PC-9 (cell line): ENCODE measurements around the gene QARS1. TPM values are rescaled to one million over a fixed set of nuclear protein-coding genes. Genes with fewer than 3 reads are reported as not detected.

ENCODE experiments used
- BruUV-seq: library from RNA; stranded (reverse); fragments of 400-500 nt; replicated peaks from 2 replicates; lab custom pipeline; 2021; lab: Mats Ljungman, UMichigan
- CTCF ChIA-PET: fragments of 300-600 bp; sonication (Branson Sonifier 250); formaldehyde crosslinking; loops from one replicate; lab custom pipeline; 2022; ENCODE audit warnings: antibody characterized with exemption; lab: Charles Lee
- POLR2A ChIA-PET: fragments of 300-600 bp; sonication (Branson Sonifier 250); formaldehyde crosslinking; loops from one replicate; lab custom pipeline; 2022; ENCODE audit warnings: antibody characterized with exemption; ENCODE audit not compliant: unreplicated experiment; lab: Charles Lee
- DNase-seq, 2 experiments: peaks; one replicate each; pipeline versions ENCODE4 v3.0.0 to v3.0.0-alpha.2; 2015 to 2022; ENCODE audit warnings: mixed read lengths in 1 of 2
- H2AFZ ChIP-seq: fragments of 200-600 bp; sonication (generic); 2 replicates; pipeline ENCODE4 v1.8.1; 2017; ENCODE audit warnings: antibody characterized with exemption
- H3F3A ChIP-seq: fragments of 200-600 bp; sonication (generic); 2 replicates; pipeline ENCODE4 v1.8.1; 2017; ENCODE audit warnings: antibody characterized with exemption, mild to moderate bottlenecking, low read depth; ENCODE audit not compliant: insufficient read depth
- H3K27ac ChIP-seq: fragments of 200-600 bp; sonication (generic); 2 replicates; pipeline ENCODE4 v1.6.1; 2016; ENCODE audit warnings: mixed run types
- H3K27me3 ChIP-seq: fragments of 200-600 bp; sonication (generic); 2 replicates; pipeline ENCODE4 v1.6.1; 2016; ENCODE audit warnings: low read depth, mixed run types; ENCODE audit not compliant: insufficient read depth
- H3K36me3 ChIP-seq: fragments of 200-600 bp; sonication (generic); 2 replicates; pipeline ENCODE4 v1.6.1; 2016; ENCODE audit warnings: low read depth, mixed run types
- H3K4me1 ChIP-seq: fragments of 200-600 bp; sonication (generic); replicated peaks from 2 replicates; pipeline ENCODE4 v1.6.1; 2016; ENCODE audit warnings: mixed run types; ENCODE audit not compliant: insufficient read depth
- H3K4me2 ChIP-seq: fragments of 200-600 bp; sonication (generic); 2 replicates; pipeline ENCODE4 v1.6.1; 2017; ENCODE audit warnings: mixed run types
- H3K4me3 ChIP-seq: fragments of 200-600 bp; sonication (generic); 2 replicates; pipeline ENCODE4 v1.6.1; 2016; ENCODE audit warnings: mixed run types
- H3K79me2 ChIP-seq: fragments of 200-600 bp; sonication (generic); 2 replicates; pipeline ENCODE4 v1.6.1; 2017; ENCODE audit warnings: low read depth, mixed run types
- H3K9me2 ChIP-seq: fragments of 200-600 bp; sonication (generic); 2 replicates; pipeline ENCODE4 v1.8.1; 2017; ENCODE audit warnings: mild to moderate bottlenecking; ENCODE audit not compliant: insufficient read depth
- H3K9me3 ChIP-seq: fragments of 200-600 bp; sonication (generic); 2 replicates; pipeline ENCODE4 v1.8.1; 2016; ENCODE audit warnings: low read depth; ENCODE audit not compliant: insufficient read depth
- H4K20me1 ChIP-seq: fragments of 200-600 bp; sonication (generic); 2 replicates; pipeline ENCODE4 v1.8.1; 2017; ENCODE audit not compliant: insufficient read depth
- CTCF ChIP-seq: fragments of 200-600 bp; sonication (generic); conservative IDR thresholded peaks from 2 replicates; pipeline ENCODE4 v1.6.1; 2017; ENCODE audit warnings: mixed run types, antibody characterized with exemption, mild to moderate bottlenecking, moderate library complexity
- EZH2 ChIP-seq: fragments of 200-600 bp; sonication (generic); IDR thresholded peaks from 2 replicates; pipeline ENCODE4 v1.8.0; 2017; ENCODE audit warnings: antibody characterized with exemption, low read depth
- intact Hi-C: fragments of 100-400 bp; cut with micrococcal nuclease; formaldehyde crosslinking; loops from one replicate; pipeline ENCODE4 v1.10.0; 2022; ENCODE audit not compliant: unreplicated experiment
- total RNA-seq: library from RNA; stranded (reverse); gene quantifications from 2 replicates; pipeline ENCODE4 v1.2.3, GENCODE V29; 2021

The QARS1 gene
- total RNA-seq, 1 experiment from 2014 or later, result 337 TPM

- peak within 1 kb of the TSS; percentile 78 for H3K4me3 ChIP-seq
- intact Hi-C loops, result loop anchor here (1.0 kb wide), 2 partner anchors 12 to 38 kb away; partner anchors contain the start of genes QRICH1 and USP19
- peak within 1 kb of the TSS; percentile 92 for H3K27ac ChIP-seq
- TF ChIP-seq EZH2 (no peak), CTCF (no peak)
- no peaks in the 10 kb centered on the region for H3K27me3 ChIP-seq
- CTCF ChIA-PET, result interaction anchor here (0.6 to 1.0 kb wide), 4 partner anchors 38 to 286 kb away, joined by 3 to 6 read pairs (median 5); no protein-coding TSS in a partner anchor
- H3K36me3 ChIP-seq, result no peaks in the 10 kb centered on the region
- POLR2A ChIA-PET, result interaction anchor here (0.5 to 0.8 kb wide), 7 partner anchors 12 to 699 kb away, joined by 3 to 35 read pairs (median 3); partner anchors contain the start of genes QARS1, QRICH1, RHOA and USP19
- peaks cover 18% of the 10 kb centered on the region for H3K79me2 ChIP-seq
- peak within 1 kb of the TSS; percentile 97 for H2AFZ ChIP-seq
- BruUV-seq, result TSS peak; percentile 76
- H3F3A ChIP-seq, result peaks cover 22% of the 10 kb centered on the region
- H3K4me1 ChIP-seq, result peaks cover 19% of the 10 kb centered on the region
- no peaks in the 10 kb centered on the region for H3K9me3 ChIP-seq
- DNase-seq, result peak; percentile 82 to 89
- no peaks in the 10 kb centered on the region for H4K20me1 ChIP-seq
- H3K9me2 ChIP-seq, result no peaks in the 10 kb centered on the region
- peak within 1 kb of the TSS; percentile 99 for H3K4me2 ChIP-seq
Observed at GRCh38 chr3:49132437-49133225, 28.1 kb upstream of the QARS1 start, which contains the start of gene LAMB2. Gene LAMB2 (minus strand): TSS chr3:49133050. CDS start chr3:49132867, 183 bp downstream.

GRCh38 chr3:49132073-49132436 is 27.5 kb upstream of the QARS1 start:
- BruUV-seq, result no TSS peak
- CTCF ChIA-PET, result interaction anchor here (1.0 kb wide), 1 partner anchor 38 kb away, joined by 5 read pairs; no protein-coding TSS in a partner anchor
- Histone ChIP-seq H3K9me2 (no peaks in the 10 kb centered on the region), H3K9me3 (no peaks in the 10 kb centered on the region), H3K4me3 (peak overlapping the region; percentile 78), H3K4me2 (peak overlapping the region; percentile 99), H3K27ac (peak overlapping the region; percentile 92), H3F3A (peaks cover 22% of the 10 kb centered on the region), H3K79me2 (peaks cover 18% of the 10 kb centered on the region), H3K36me3 (no peaks in the 10 kb centered on the region), H3K4me1 (peaks cover 19% of the 10 kb centered on the region), H3K27me3 (no peaks in the 10 kb centered on the region), H2AFZ (0 out of 2 replicates have a peak overlapping the region, but pooled peaks have one; percentile 97), H4K20me1 (no peaks in the 10 kb centered on the region)
- POLR2A ChIA-PET, result interaction anchor here (0.5 to 0.8 kb wide), 5 partner anchors 28 to 1215 kb away, joined by 3 to 14 read pairs (median 3); partner anchors contain the start of genes QARS1 and QRICH1
- no peak for TF ChIP-seq EZH2
- no peak for TF ChIP-seq CTCF
- DNase-seq, result no peak
- intact Hi-C loops, result loop anchor here (1.0 kb wide), 1 partner anchor 12 kb away; the partner anchor contains the start of gene USP19

- H3K9me2 ChIP-seq, result no peaks in the 10 kb centered on the region
- H3K27ac ChIP-seq, result peak overlapping the region; percentile 92
- peak overlapping the region; percentile 99 for H3K4me2 ChIP-seq
- peak overlapping the region; percentile 78 for H3K4me3 ChIP-seq
- no peak overlapping the region for H2AFZ ChIP-seq
- CTCF ChIA-PET, result no interaction called here
- BruUV-seq, result no TSS peak
- TF ChIP-seq EZH2 (no peak), CTCF (no peak)
- no peaks in the 10 kb centered on the region for H4K20me1 ChIP-seq
- H3K4me1 ChIP-seq, result peaks cover 19% of the 10 kb centered on the region
- H3F3A ChIP-seq, result peaks cover 22% of the 10 kb centered on the region
- no peaks in the 10 kb centered on the region for H3K27me3 ChIP-seq
- POLR2A ChIA-PET, result interaction anchor here (0.5 kb wide), 1 partner anchor 1215 kb away, joined by 14 read pairs; no protein-coding TSS in a partner anchor
- H3K9me3 ChIP-seq, result no peaks in the 10 kb centered on the region
- H3K79me2 ChIP-seq, result peaks cover 18% of the 10 kb centered on the region
- intact Hi-C loops, result no loop called here
- DNase-seq, result no peak
- no peaks in the 10 kb centered on the region for H3K36me3 ChIP-seq
Observed at GRCh38 chr3:49131576-49131975, 27.0 kb upstream of the QARS1 start.
